ENCODE results near the gene NUP210L.

NUP210L gene

GRCh38 chr1:154190550-154190949, 35.7 kb upstream of the NUP210L start:
- in situ Hi-C loops (cut with HindIII; ENCODE audit: low sequenced_read_pairs), result no loop called here
- no peak overlapping the region for H3K4me3 ChIP-seq (ENCODE audit: low read depth, low read length)
- no peak for DNase-seq (ENCODE audit: low read depth)
- no peak for TF ChIP-seq CTCF (IDR thresholded peaks at IDR 0.05; ENCODE audit: low read depth, low read length, missing control alignments)

- no peak overlapping the region for H3K4me3 ChIP-seq (ENCODE audit: low read depth, low read length)
- no peak for DNase-seq (ENCODE audit: low read depth)
- TF ChIP-seq CTCF (IDR thresholded peaks at IDR 0.05; ENCODE audit: low read depth, low read length, missing control alignments), result no peak
- in situ Hi-C loops (cut with HindIII; ENCODE audit: low sequenced_read_pairs), result no loop called here
Measured at GRCh38 chr1:154186852-154187501, 32.1 kb upstream of the NUP210L start.

GRCh38 chr1:154186177-154186576, 31.3 kb upstream of the NUP210L start:
- no peak for DNase-seq (ENCODE audit: low read depth)
- in situ Hi-C loops (cut with HindIII; ENCODE audit: low sequenced_read_pairs), result no loop called here
- TF ChIP-seq CTCF (IDR thresholded peaks at IDR 0.05; ENCODE audit: low read depth, low read length, missing control alignments), result no peak
- no peak overlapping the region for H3K4me3 ChIP-seq (ENCODE audit: low read depth, low read length)

- DNase-seq (ENCODE audit: low read depth), result peak; percentile 81
- H3K4me3 ChIP-seq (ENCODE audit: low read depth, low read length), result peak overlapping the region; percentile 97
- no peak for TF ChIP-seq CTCF (IDR thresholded peaks at IDR 0.05; ENCODE audit: low read depth, low read length, missing control alignments)
- in situ Hi-C loops (cut with HindIII; ENCODE audit: low sequenced_read_pairs), result no loop called here
Measured at GRCh38 chr1:154183046-154183915, 28.4 kb upstream of the NUP210L start.

GRCh38 chr1:154182344-154183045, 27.6 kb upstream of the NUP210L start:
- peak overlapping the region; percentile 97 for H3K4me3 ChIP-seq (ENCODE audit: low read depth, low read length)
- in situ Hi-C loops (cut with HindIII; ENCODE audit: low sequenced_read_pairs), result no loop called here
- DNase-seq (ENCODE audit: low read depth), result peak; percentile 18
- TF ChIP-seq CTCF (IDR thresholded peaks at IDR 0.05; ENCODE audit: low read depth, low read length, missing control alignments), result no peak

- no peak for TF ChIP-seq CTCF (IDR thresholded peaks at IDR 0.05; ENCODE audit: low read depth, low read length, missing control alignments)
- in situ Hi-C loops (cut with HindIII; ENCODE audit: low sequenced_read_pairs), result no loop called here
- peak overlapping the region; percentile 97 for H3K4me3 ChIP-seq (ENCODE audit: low read depth, low read length)
- DNase-seq (ENCODE audit: low read depth), result no peak
Measured at GRCh38 chr1:154181944-154182343, 27.1 kb upstream of the NUP210L start.
